ENCODE results near the gene AP4E1.

AP4E1 gene

GRCh38 chr15:50930792-50931191, 22.3 kb downstream of the AP4E1 start:
- Histone ChIP-seq H3K4me3 (ENCODE audit: insufficient read depth, low read length, poor library complexity, severe bottlenecking) (no peak overlapping the region), H2AFZ (ENCODE audit: low read depth, low read length, severe bottlenecking) (no peak overlapping the region), H3K27me3 (ENCODE audit: low read length) (no peaks in the 10 kb centered on the region)

GRCh38 chr15:50933341-50933740, 24.9 kb downstream of the AP4E1 start:
- Histone ChIP-seq H3K4me3 (ENCODE audit: insufficient read depth, low read length, poor library complexity, severe bottlenecking) (no peak overlapping the region), H2AFZ (ENCODE audit: low read depth, low read length, severe bottlenecking) (no peak overlapping the region), H3K79me2 (ENCODE audit: insufficient read depth, low read length) (no peaks in the 10 kb centered on the region), H3K9me2 (replicated peaks; ENCODE audit: insufficient read depth, low read length) (no peaks in the 10 kb centered on the region), H4K20me1 (ENCODE audit: low read depth, low read length) (no peaks in the 10 kb centered on the region; the same call in 1 of the 2 replicates), H3K4me2 (ENCODE audit: low read depth, low read length, poor library complexity, severe bottlenecking) (no peak overlapping the region), H3F3A (ENCODE audit: insufficient read depth) (peaks cover 2% of the 10 kb centered on the region; the same call in 1 of the 2 replicates), H3K27me3 (ENCODE audit: low read length) (no peaks in the 10 kb centered on the region), H3K9ac (ENCODE audit: low read length) (no peak overlapping the region), H3K9me3 (ENCODE audit: insufficient read depth, low read length) (no peaks in the 10 kb centered on the region), H3K36me3 (ENCODE audit: low read length) (peaks cover 32% of the 10 kb centered on the region; the same call in 1 of the 2 replicates), H3K27ac (ENCODE audit: low read depth, low read length) (no peak overlapping the region)
- TF ChIP-seq EZH2phosphoT487 (conservative IDR thresholded peaks at IDR 0.05; ENCODE audit: low read length) (no peak), CTCF (IDR thresholded peaks at IDR 0.05; ENCODE audit: insufficient read depth, low read length, poor library complexity, severe bottlenecking) (no peak)

More at GRCh38 chr15:50930792-50931191, 22.3 kb downstream of the AP4E1 start:
- Histone ChIP-seq H3K27ac (ENCODE audit: low read depth, low read length) (no peak overlapping the region), H3K9me2 (replicated peaks; ENCODE audit: insufficient read depth, low read length) (no peaks in the 10 kb centered on the region), H3K79me2 (ENCODE audit: insufficient read depth, low read length) (no peaks in the 10 kb centered on the region), H3K9ac (ENCODE audit: low read length) (no peak overlapping the region), H4K20me1 (ENCODE audit: low read depth, low read length) (no peaks in the 10 kb centered on the region; the same call in 1 of the 2 replicates), H3K36me3 (ENCODE audit: low read length) (peaks cover 39% of the 10 kb centered on the region; the same call in 1 of the 2 replicates), H3K9me3 (ENCODE audit: insufficient read depth, low read length) (no peaks in the 10 kb centered on the region), H3K4me2 (ENCODE audit: low read depth, low read length, poor library complexity, severe bottlenecking) (no peak overlapping the region), H3F3A (ENCODE audit: insufficient read depth) (0 out of 2 replicates have a peak, but pooled peaks cover 2% of the 10 kb centered on the region)
- TF ChIP-seq EZH2phosphoT487 (conservative IDR thresholded peaks at IDR 0.05; ENCODE audit: low read length) (no peak), CTCF (IDR thresholded peaks at IDR 0.05; ENCODE audit: insufficient read depth, low read length, poor library complexity, severe bottlenecking) (no peak)

- Histone ChIP-seq H3K4me3 (ENCODE audit: insufficient read depth, low read length, poor library complexity, severe bottlenecking) (no peak overlapping the region), H3K9me3 (ENCODE audit: insufficient read depth, low read length) (no peaks in the 10 kb centered on the region), H3K9ac (ENCODE audit: low read length) (no peak overlapping the region), H4K20me1 (ENCODE audit: low read depth, low read length) (no peaks in the 10 kb centered on the region; the same call in 1 of the 2 replicates), H3K9me2 (replicated peaks; ENCODE audit: insufficient read depth, low read length) (no peaks in the 10 kb centered on the region), H3K27ac (ENCODE audit: low read depth, low read length) (no peak overlapping the region), H2AFZ (ENCODE audit: low read depth, low read length, severe bottlenecking) (no peak overlapping the region), H3K4me2 (ENCODE audit: low read depth, low read length, poor library complexity, severe bottlenecking) (no peak overlapping the region), H3K36me3 (ENCODE audit: low read length) (peaks cover 14% of the 10 kb centered on the region; the same call in 1 of the 2 replicates), H3F3A (ENCODE audit: insufficient read depth) (no peaks in the 10 kb centered on the region; the same call in 1 of the 2 replicates), H3K27me3 (ENCODE audit: low read length) (no peaks in the 10 kb centered on the region), H3K79me2 (ENCODE audit: insufficient read depth, low read length) (no peaks in the 10 kb centered on the region)
- no peak for TF ChIP-seq EZH2phosphoT487 (conservative IDR thresholded peaks at IDR 0.05; ENCODE audit: low read length)
- no peak for TF ChIP-seq CTCF (IDR thresholded peaks at IDR 0.05; ENCODE audit: insufficient read depth, low read length, poor library complexity, severe bottlenecking)
Measured at GRCh38 chr15:50938525-50938924, 30.0 kb downstream of the AP4E1 start.

Data from SU-DHL-6 (cell line).